HG02798 (cell line): ENCODE measurements around the gene TCERG1L.

Source experiments
- ATAC-seq: cut with Tn5 transposase; IDR thresholded peaks from one replicate; pipeline ENCODE4 v1.9.1; 2021; ENCODE audit warnings: mild to moderate bottlenecking; ENCODE audit not compliant: unreplicated experiment, poor library complexity

Gene TCERG1L

DNA sequence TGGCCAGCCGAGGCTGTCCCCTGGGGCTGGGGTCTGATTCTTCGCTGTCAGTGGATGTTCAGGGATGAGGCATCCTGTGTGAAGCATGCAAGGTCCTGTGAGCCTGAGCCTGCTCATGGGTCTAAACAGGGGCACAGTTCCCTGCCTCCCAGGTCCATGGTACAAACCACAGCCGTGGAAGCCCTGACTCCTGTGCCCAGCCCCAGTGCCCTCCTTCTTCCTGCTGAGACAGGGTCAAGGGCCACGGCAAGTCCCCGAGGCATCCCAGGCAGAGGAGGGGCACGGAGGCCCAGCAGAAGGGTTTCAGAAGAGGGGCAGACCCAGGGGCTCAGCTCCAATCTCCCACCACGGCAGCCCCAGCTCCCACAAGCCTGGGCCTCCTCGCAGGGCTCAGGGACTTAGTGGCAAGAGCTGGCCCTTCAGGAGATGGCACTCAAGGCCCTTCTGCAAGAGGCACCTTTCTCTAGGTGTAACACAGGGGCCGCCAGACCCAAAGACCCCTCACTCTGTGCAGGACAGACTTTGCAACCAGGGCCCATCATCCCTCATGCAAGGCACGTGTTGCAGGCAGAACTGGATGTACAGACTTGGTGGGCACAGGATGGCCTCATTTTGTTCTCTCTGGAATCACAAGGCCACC lies 248.8 kb downstream of the TCERG1L start:
- no peak for ATAC-seq

DNA sequence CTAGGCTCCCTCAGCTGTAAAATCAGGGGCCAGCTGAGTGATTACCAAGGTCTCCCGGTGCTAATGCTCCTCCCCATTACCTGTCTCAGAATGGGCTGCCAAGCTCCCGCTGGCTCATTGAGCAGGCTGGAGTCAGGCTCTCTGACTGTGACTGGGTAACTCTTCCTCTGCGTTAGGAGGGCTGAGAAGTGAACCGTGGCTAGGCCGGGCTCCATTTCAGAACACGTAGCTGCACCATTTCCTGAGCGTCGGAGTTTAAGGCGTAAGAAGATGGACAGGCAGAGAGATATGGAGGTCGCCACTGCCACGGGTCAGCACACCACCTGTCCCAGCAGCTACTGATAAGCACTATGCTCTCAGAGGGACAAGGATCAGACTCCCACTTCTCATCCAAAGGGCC lies 250.3 kb downstream of the TCERG1L start:
- no peak for ATAC-seq

DNA sequence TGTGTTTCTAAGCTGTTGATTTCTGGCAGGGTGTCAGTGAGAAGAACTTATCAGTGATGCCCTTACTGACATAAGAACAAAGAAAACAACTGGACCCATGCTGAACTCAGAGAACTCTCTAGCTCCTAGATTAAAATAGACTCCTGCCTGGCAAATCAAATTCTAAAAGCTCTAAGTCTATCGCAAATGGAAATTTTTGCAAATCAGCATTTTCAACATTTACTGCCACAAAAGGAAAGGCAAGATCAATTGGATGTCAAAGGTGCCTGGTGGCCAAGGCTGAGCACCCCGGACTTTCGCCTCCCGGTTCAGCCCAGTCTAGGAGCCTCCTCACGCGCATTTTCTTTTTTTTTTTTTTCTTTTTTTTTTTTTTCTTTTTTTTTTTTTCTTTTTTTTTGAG lies 251.6 kb downstream of the TCERG1L start:
- ATAC-seq: no peak

DNA sequence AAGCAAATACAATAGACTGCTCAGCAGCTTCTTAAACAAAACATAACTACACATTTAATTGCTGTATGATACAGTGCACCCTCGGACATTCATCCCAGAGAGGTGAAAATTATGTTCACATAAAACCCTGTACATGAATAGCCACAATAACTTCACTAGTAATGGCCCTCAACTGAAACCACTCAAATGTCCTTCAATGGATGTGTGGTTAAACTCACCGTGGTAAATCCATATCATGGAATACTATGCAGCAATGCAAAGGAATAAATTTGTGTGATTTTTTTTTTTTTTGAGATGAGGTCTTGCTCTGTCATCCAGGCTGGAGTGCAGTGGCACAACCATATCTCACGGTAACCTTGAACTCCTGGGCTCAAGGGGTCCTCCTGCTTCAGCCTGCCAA lies 252.7 kb downstream of the TCERG1L start:
- ATAC-seq: no peak

DNA sequence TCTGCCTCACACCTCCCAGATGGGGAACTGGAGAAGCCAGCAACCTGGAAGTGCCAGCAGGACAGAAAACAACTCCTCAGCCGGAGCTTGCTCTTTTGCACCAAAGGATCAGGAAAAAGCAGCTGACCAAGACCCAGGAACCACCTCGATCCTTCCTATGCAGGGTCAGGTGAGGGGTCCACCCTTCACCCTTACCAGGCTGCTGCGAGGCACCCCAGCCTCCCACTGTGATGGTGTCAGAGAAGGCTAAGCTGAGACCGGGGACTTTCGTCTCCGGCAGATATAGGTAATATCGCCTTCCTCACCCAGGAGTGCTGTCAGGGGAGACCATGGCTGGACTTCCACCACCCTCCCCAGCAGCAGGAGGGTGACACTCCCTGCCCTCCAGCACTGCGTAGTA lies 254.7 kb downstream of the TCERG1L start:
- no peak for ATAC-seq

DNA sequence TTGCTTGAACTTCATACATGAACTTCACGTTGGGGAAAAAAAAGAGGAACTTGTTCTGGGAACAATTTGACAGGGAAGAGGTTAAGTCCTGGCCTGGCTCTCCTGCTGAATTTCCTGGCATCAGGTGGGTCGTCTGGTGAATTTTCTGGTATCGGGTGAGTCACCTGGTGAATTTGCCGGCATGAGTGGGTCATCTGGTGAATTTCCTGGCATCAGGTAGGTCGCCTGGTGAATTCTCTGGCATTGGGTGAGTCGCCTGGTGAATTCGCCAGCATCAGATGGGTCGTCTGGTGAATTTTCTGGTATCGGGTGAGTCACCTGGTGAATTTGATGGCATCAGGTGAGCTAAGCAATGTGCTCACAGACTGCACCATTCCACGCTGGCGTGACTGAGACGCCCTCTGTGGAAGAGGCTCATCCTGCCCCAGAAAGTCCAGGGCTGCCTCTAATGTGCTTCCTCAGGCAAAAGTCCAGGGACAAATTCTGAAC lies 255.4 kb downstream of the TCERG1L start:
- no peak for ATAC-seq

DNA sequence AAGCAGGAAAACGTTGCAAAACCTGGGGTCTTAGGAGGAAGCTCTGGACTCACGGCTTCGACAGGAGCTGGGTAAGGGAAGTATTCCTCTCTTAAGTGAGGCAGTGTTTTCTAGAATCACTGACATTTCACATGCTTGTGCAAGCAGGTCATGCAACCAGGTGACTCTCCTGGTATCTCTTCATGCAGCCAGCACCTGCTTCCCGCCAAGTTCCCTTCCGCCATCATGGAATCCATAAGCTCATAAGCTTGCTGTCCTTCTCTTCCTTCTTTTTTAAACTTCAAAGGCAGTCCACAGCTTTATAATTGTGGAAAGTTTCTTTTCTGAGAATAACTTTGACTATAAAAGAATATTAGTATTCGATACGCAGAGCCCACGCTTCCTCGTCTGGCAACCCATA lies 256.1 kb downstream of the TCERG1L start:
- no peak for ATAC-seq

DNA sequence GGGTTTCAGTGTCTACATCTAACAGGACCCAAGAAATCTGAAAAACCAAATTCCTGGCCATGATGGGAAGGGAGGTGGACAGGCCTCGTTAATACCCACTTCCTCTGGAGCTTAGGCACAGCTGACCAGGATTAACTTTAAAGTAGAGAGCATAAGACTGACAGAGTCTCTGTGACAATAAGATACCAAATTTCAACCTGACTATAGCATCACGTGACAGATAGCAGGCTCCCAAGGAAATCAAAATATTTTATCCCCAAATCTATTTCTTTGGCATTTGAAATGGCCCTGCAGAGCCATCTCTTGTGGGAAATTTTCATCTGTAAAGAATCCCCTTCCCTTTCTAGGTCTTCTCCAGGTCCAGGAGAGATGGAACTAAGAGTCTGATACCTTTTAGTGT lies 258.3 kb downstream of the TCERG1L start:
- ATAC-seq: no peak

DNA sequence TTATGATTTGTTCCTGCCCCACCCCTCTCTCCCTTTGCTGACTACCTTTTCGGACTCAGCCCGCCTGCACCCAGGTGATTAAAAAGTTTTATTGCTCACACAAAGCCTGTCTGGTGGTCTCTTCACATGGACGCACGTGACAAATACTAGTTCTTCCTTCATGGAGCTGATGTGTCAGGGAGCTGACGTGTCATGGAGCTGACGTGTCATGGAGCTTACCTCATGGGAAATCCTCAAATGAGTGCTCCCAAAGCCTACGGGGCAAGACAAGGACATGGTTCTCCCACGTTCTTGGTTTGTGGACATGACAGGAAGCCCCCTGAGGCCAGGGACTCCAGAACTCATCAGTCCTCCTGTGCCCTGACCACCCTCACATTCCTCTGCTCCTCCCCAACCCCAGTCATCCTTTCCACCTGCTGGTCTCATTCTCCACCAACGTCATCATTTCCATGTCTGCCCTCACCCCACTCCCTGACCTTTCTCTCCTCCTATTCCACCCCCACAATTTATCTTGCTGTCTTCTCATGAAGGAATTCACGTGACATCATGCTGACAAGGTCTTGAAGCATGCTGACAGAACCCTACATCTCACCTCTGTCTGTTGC lies 261.3 kb downstream of the TCERG1L start:
- no peak for ATAC-seq

DNA sequence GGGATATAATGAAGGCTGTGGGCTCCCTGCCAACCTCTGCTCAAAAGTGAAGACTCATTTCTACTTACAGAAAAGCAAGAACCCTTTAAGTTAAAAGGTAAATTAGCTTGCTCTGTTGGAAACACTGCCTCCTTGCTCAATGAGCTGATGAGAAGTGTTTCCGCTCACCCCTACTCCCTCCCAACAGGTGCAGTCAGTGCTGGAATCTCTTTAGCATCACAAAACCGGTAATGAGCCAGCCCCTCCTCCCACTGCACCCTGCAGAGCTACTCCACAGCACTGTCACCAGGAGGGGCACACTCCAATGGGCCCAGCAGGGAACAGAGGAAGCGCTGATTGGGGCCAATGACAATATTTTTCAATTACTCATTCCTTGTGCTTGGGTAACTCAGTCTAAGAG lies 262.5 kb downstream of the TCERG1L start:
- ATAC-seq: no peak

DNA sequence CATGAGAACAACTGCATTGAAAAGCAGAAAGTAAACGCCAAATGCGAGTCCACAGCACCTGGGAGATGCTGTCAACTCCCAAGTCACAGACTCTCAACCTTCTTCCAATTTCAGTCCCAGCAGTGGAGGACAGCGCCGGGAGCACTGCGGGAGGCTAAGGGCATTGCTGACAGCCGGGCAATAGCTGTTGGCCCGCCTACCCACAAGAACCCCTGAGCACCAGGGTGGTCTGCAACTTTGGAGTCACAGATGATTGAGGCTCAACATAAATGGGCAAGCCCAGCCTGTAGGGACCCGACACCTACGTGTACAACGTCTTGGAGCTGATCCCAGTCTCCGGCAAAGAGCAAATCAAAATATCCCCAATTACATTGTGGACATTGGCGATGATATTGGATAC lies 262.9 kb downstream of the TCERG1L start:
- no peak for ATAC-seq

DNA sequence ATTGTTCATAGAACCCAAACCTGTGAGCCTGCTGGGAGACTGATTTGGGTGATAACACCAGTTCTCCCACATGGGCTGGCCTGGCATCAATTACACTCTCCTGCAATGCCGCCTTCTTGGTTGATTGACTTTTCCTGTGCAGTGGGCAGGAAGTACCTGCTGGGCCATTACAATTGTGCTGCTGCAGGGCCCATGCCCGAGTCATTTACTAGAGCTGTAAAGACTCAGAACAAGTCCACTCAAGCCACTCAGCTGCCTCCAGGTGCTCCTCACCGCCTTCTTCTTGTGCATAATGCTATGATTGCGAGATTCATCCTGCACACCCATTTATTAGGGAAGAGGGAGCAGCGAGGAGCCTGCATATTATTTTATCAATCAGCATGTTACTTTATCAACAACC lies 264.0 kb downstream of the TCERG1L start:
- no peak for ATAC-seq

DNA sequence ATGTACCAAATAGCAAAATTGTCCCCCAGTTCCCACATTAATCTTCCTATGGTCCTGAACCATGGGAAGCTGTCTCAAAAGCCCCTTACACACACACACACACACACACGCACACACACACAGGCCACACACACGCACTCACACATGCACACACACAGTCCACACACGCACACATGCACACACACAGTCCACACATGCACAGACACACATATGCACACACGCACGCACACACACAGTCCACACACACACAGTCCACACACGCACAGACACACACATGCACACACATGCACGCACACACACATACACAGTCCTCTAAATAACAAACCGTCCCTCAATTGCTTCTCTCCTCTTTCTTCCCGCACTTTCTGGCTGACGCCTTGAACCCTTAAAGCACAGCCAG lies 265.3 kb downstream of the TCERG1L start:
- no peak for ATAC-seq

DNA sequence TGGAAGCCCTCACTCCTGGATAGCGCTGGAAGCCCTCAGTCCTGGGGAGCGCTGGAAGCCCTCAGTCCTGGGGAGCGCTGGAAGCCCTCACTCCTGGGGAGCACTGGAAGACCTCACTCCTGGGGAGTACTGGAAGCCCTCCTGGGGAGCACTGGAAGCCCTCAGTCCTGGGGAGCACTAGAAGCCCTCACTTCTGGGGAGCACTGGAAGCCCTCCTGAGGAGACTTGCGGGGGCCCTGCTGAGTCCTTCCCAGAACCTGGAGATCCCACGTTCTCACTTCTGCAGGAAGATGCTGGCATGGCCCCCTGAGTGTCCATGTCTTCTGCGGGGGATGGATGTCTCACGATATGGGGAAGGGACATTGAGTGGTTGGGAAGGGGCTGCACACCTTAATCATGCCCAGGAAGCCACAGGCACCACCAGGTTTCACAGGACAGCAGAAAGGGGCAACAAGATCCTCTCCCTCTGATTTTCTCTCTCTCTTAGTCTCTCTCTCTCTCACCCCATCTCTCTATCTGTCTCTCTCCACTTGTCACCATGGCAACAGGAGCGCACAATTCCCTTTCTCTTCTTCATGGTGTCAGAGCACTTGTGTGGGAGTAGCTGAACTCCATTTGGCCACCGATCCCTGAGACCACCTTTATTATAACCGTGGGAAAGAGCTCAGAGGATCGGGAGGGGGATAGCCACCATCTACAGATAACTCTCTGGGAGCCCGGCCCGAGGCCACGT lies 267.0 kb downstream of the TCERG1L start:
- no peak for ATAC-seq

DNA sequence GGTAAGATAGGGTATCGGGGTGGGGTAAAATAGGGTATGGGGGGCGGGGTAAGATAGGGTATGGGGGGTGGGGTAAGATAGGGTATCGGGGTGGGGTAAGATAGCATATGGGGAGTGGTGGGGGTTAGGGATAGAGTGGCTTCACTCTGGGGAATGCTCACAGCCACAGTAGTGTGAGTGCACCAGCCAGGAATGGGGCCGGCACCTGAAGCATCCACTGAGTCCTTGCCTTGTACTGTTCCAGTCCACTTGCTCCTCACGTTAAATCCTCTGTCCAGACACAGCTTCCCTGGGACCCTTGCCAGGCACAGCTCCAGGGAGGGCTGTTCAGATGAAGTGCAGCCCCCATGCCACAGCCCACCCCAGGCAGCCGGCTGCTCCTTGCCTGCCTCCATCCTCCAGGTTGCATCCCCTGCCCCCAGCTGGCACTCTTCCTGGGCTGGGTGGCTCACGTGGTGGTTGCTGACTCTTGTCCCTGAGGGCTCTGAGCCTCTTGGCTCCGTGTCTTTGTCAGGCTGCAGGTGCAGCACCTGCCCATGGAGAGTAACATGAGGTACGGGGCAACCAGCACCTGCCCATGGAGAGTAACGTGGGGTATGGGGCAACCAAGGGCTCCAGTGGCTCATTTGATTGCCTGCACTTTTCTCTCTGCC lies 268.4 kb downstream of the TCERG1L start:
- ATAC-seq: no peak
